CD14-positive monocyte (primary cell): Measurements from ENCODE around the gene BAX. TPM values are rescaled to one million over a fixed set of nuclear protein-coding genes. Genes with fewer than 3 reads are reported as not detected.

Experiments used
- DNase-seq, 3 donors: peaks; one replicate each; pipeline ENCODE4 v3.0.0-alpha.2; 2011 to 2022
- H2AFZ ChIP-seq: 2 replicates; pipeline ENCODE4 v1.6.0; 2012; ENCODE audit warnings: mild to moderate bottlenecking, low read depth, low read length, inconsistent platforms; ENCODE audit not compliant: insufficient read depth, poor library complexity, severe bottlenecking
- H3K27ac ChIP-seq, 2 donors: 1 replicate in 1 of 2; 2 replicates in 1 of 2; pipeline ENCODE4 v1.5.1; 2012 to 2013; ENCODE audit warnings: low read length in 2 of 2, control low read depth in 1 of 2, inconsistent platforms in 1 of 2, low read depth in 1 of 2, mild to moderate bottlenecking in 1 of 2
- H3K27me3 ChIP-seq, 2 donors: one replicate each; pipeline versions ENCODE4 v1.6.0 to v1.6.1; 2011 to 2013; ENCODE audit warnings: low read length in 2 of 2; ENCODE audit not compliant: control insufficient read depth in 2 of 2, insufficient read depth in 2 of 2
- H3K36me3 ChIP-seq, 2 donors: replicated peaks in 1 of 2; 1 replicate in 1 of 2; 2 replicates in 1 of 2; pipeline versions ENCODE4 v1.5.1 to v1.6.1; 2012 to 2013; ENCODE audit warnings: low read length in 2 of 2, control low read depth in 1 of 2, inconsistent platforms in 1 of 2, mild to moderate bottlenecking in 1 of 2; ENCODE audit not compliant: insufficient read depth in 2 of 2, control insufficient read depth in 1 of 2
- H3K4me1 ChIP-seq, 2 donors: 1 replicate in 1 of 2; 2 replicates in 1 of 2; pipeline versions ENCODE4 v1.5.1 to v1.6.1; 2012 to 2013; ENCODE audit warnings: low read length in 2 of 2, control low read depth in 1 of 2, inconsistent platforms in 1 of 2, mild to moderate bottlenecking in 1 of 2, moderate library complexity in 1 of 2; ENCODE audit not compliant: insufficient read depth in 2 of 2, control insufficient read depth in 1 of 2
- H3K4me2 ChIP-seq: replicated peaks from 2 replicates; pipeline ENCODE3; 2012; ENCODE audit warnings: low read length, moderate library complexity, mild to moderate bottlenecking; ENCODE audit not compliant: poor library complexity, severe bottlenecking; ENCODE audit errors: extremely low read depth
- H3K4me3 ChIP-seq, 3 experiments: fragments of 200-600 bp in 1 of 3; sonication (generic) in 1 of 3; replicated peaks in 1 of 3; 1 replicate in 2 of 3; 2 replicates in 1 of 3; pipeline ENCODE4 v1.5.1; 2011 to 2013; ENCODE audit warnings: low read length in 3 of 3, mild to moderate bottlenecking in 3 of 3, control low read depth in 2 of 3, low read depth in 2 of 3, inconsistent platforms in 1 of 3, moderate library complexity in 1 of 3
- H3K79me2 ChIP-seq: 2 replicates; pipeline ENCODE4 v1.6.0; 2012; ENCODE audit warnings: mild to moderate bottlenecking, control low read depth, inconsistent platforms, low read length, moderate library complexity; ENCODE audit not compliant: insufficient read depth
- H3K9ac ChIP-seq: 2 replicates; pipeline ENCODE4 v1.6.0; 2017; ENCODE audit warnings: low read length, mild to moderate bottlenecking; ENCODE audit not compliant: insufficient read depth, poor library complexity, severe bottlenecking
- H3K9me3 ChIP-seq, 2 donors: replicated peaks in 1 of 2; 1 replicate in 1 of 2; 2 replicates in 1 of 2; pipeline versions ENCODE4 v1.5.1 to v1.6.1; 2012 to 2013; ENCODE audit warnings: low read length in 2 of 2, control low read depth in 1 of 2; ENCODE audit not compliant: control insufficient read depth in 1 of 2, insufficient read depth in 1 of 2
- H4K20me1 ChIP-seq: 2 replicates; pipeline ENCODE4 v1.6.0; 2012; ENCODE audit warnings: mild to moderate bottlenecking, low read length, control low read depth, moderate library complexity; ENCODE audit not compliant: insufficient read depth
- H3K27ac Mint-ChIP-seq, 7 donors: one replicate each; pipeline ENCODE4 v1.8.0; 2020; ENCODE audit warnings: mild to moderate bottlenecking in 7 of 7, mixed read lengths in 7 of 7, moderate library complexity in 6 of 7, inconsistent platforms in 2 of 7
- H3K27me3 Mint-ChIP-seq, 3 donors: one replicate each; pipeline ENCODE4 v1.8.0; 2021 to 2022; ENCODE audit warnings: low read depth in 3 of 3, mild to moderate bottlenecking in 3 of 3, mixed read lengths in 3 of 3, moderate library complexity in 3 of 3, inconsistent platforms in 1 of 3
- H3K36me3 Mint-ChIP-seq, 2 donors: one replicate each; pipeline ENCODE4 v1.8.0; 2020; ENCODE audit warnings: mixed read lengths in 2 of 2, inconsistent platforms in 1 of 2, mild to moderate bottlenecking in 1 of 2
- H3K4me1 Mint-ChIP-seq: one replicate; pipeline ENCODE4 v1.8.0; 2020; ENCODE audit warnings: mild to moderate bottlenecking, mixed read lengths
- H3K4me3 Mint-ChIP-seq, 2 donors: one replicate each; pipeline ENCODE4 v1.8.0; 2020; ENCODE audit warnings: mild to moderate bottlenecking in 2 of 2, mixed read lengths in 2 of 2, moderate library complexity in 1 of 2
- H3K9me3 Mint-ChIP-seq, 7 donors: one replicate each; pipeline ENCODE4 v1.8.0; 2020 to 2022; ENCODE audit warnings: mixed read lengths in 7 of 7, mild to moderate bottlenecking in 6 of 7, moderate library complexity in 6 of 7, inconsistent platforms in 2 of 7
- CTCF ChIP-seq: fragments of 200-600 bp; IDR thresholded peaks from one replicate; pipeline ENCODE4 v1.8.0; 2022; ENCODE audit warnings: antibody characterized with exemption, mild to moderate bottlenecking
- WGBS: methylation state at CpG from one replicate; pipeline ENCODE4 v1.1.5; 2013; ENCODE audit warnings: missing lambda C conversion rate; ENCODE audit not compliant: insufficient coverage; 5-methylcytosine and 5-hydroxymethylcytosine counted together
- intact Hi-C, 2 donors: fragments of 100-400 bp; cut with micrococcal nuclease; formaldehyde crosslinking; loops; one replicate each; pipeline versions ENCODE4 v1.15.0 to v1.15.1; 2023
- polyA plus RNA-seq, 3 donors: library from polyadenylated mRNA; depleted of rRNA in 1 of 3; unstranded in 2 of 3; stranded (reverse) in 1 of 3; fragments of 300-500 nt in 2 of 3; fragments of >200 nt in 1 of 3; fragmentation: Illumina TruSeq in 2 of 3; gene quantifications; 1 replicate in 2 of 3; 2 replicates in 1 of 3; pipeline ENCODE4 v1.2.3, GENCODE V29; 2012 to 2021

BAX gene
- polyA plus RNA-seq, 3 donors: 69.2 to 135 (median 80.5) TPM

- Histone ChIP-seq H4K20me1 (no peaks in the 10 kb centered on the region), H3K4me2 (no peak overlapping the region), H3K27ac (no peak overlapping the region), H3K4me3 (no peak overlapping the region), H3K9me3 (no peaks in the 10 kb centered on the region), H3K27me3 (no peaks in the 10 kb centered on the region), H2AFZ (no peak overlapping the region), H3K36me3 (peaks cover under 1 to 13% of the 10 kb centered on the region in 2 donors), H3K9ac (no peak overlapping the region), H3K4me1 (peaks cover 12 to 18% of the 10 kb centered on the region in 2 donors), H3K79me2 (peaks cover 43% of the 10 kb centered on the region)
- H3K27me3 Mint-ChIP-seq: no peaks in the 10 kb centered on the region
- intact Hi-C loops: loop anchor here in 1 of 2 donors (10.0 kb wide), 1 partner anchor 673 kb away; the partner anchor contains the start of gene EMP3
- peak; percentile 42 for TF ChIP-seq CTCF
- no peak overlapping the region for H3K4me3 Mint-ChIP-seq
- 89% methylated on average over 5 of the region's 5 CpGs for WGBS
- H3K27ac Mint-ChIP-seq: peak overlapping the region in 2 of 7 donors; percentile 23 to 36
- DNase-seq: peak in 1 of 3 donors; percentile 43
- peaks cover 7 to 29% of the 10 kb centered on the region in 2 donors for H3K36me3 Mint-ChIP-seq
- peaks cover 13% of the 10 kb centered on the region for H3K4me1 Mint-ChIP-seq
- H3K9me3 Mint-ChIP-seq: no peaks in the 10 kb centered on the region
Observed at GRCh38 chr19:48997972-48998371, 43.3 kb downstream of the BAX start.

GRCh38 chr19:48999481-49000325 lies 45.0 kb downstream of the BAX start:
- Mint-ChIP-seq H3K4me3 (no peak overlapping the region), H3K4me1 (peaks cover 6% of the 10 kb centered on the region), H3K27ac (peak overlapping the region in 3 of 7 donors; percentile 10 to 74 (median 42)), H3K27me3 (peaks cover 0 to 2% (median 0%) of the 10 kb centered on the region in 3 donors), H3K36me3 (peaks cover 23 to 46% of the 10 kb centered on the region in 2 donors), H3K9me3 (no peaks in the 10 kb centered on the region)
- no peak overlapping the region for H3K4me2 ChIP-seq
- intact Hi-C loops: loop anchor here in 1 of 2 donors (10.0 kb wide), 1 partner anchor 675 kb away; the partner anchor contains the start of gene EMP3
- no peak overlapping the region for H3K4me3 ChIP-seq
- H3K79me2 ChIP-seq: peaks cover 31% of the 10 kb centered on the region
- H4K20me1 ChIP-seq: no peaks in the 10 kb centered on the region
- H3K4me1 ChIP-seq: peaks cover 3 to 7% of the 10 kb centered on the region in 2 donors
- peak; percentile 68 for TF ChIP-seq CTCF
- H3K36me3 ChIP-seq: peaks cover 15 to 30% of the 10 kb centered on the region in 2 donors
- no peak overlapping the region for H2AFZ ChIP-seq
- no peaks in the 10 kb centered on the region for H3K27me3 ChIP-seq
- peak; percentile 31 to 58 (median 35) for DNase-seq
- no peak overlapping the region for H3K9ac ChIP-seq
- no peak overlapping the region for H3K27ac ChIP-seq
- no peaks in the 10 kb centered on the region for H3K9me3 ChIP-seq
- WGBS: 70% methylated on average over 15 of the region's 16 CpGs
